HepG2 (cell line): ENCODE results near the gene C6orf136. TPM values are rescaled to one million over a fixed set of nuclear protein-coding genes. Genes with fewer than 3 reads are reported as not detected.

Source experiments
- DMTF1 ChIP-seq: sonication (generic); formaldehyde crosslinking; IDR thresholded peaks from 2 replicates; pipeline ENCODE4 v1.4.0; 2020; ENCODE audit warnings: mild to moderate bottlenecking, missing genetic modification reagents
- FOSL1 ChIP-seq: sonication (generic); formaldehyde crosslinking; IDR thresholded peaks from 2 replicates; pipeline ENCODE4 v1.9.0; 2021; ENCODE audit warnings: missing genetic modification reagents, borderline replicate concordance
- HNF4G ChIP-seq, 2 experiments: sonication (generic) in 1 of 2; formaldehyde crosslinking in 1 of 2; IDR thresholded peaks; 2 replicates each; pipeline versions ENCODE4 v1.4.0 to v1.6.1; 2011 to 2020; ENCODE audit warnings: borderline replicate concordance in 2 of 2, low read depth in 2 of 2, mild to moderate bottlenecking in 2 of 2, low read length in 1 of 2, missing genetic modification reagents in 1 of 2, moderate library complexity in 1 of 2
- KDM6A ChIP-seq: IDR thresholded peaks from 2 replicates; pipeline ENCODE4 v1.6.1; 2016; ENCODE audit warnings: low read depth
- MEF2D ChIP-seq: sonication (generic); formaldehyde crosslinking; IDR thresholded peaks from 2 replicates; pipeline ENCODE4 v1.5.1; 2020; ENCODE audit warnings: mild to moderate bottlenecking, missing genetic modification reagents
- NFYB ChIP-seq: sonication (generic); formaldehyde crosslinking; IDR thresholded peaks from 2 replicates; pipeline ENCODE4 v1.4.0; 2020; ENCODE audit warnings: missing genetic modification reagents
- PHF21A ChIP-seq: sonication (generic); formaldehyde crosslinking; IDR thresholded peaks from 2 replicates; pipeline ENCODE4 v1.5.0; 2020; ENCODE audit warnings: mild to moderate bottlenecking, missing genetic modification reagents
- ZFP36 ChIP-seq: fragments of 150-350 bp; IDR thresholded peaks from 2 replicates; pipeline ENCODE4 v1.6.1; 2018; ENCODE audit warnings: borderline replicate concordance, low read length, low read depth; ENCODE audit not compliant: partially characterized antibody
- ZNF281 ChIP-seq: sonication (generic); formaldehyde crosslinking; IDR thresholded peaks from 2 replicates; pipeline ENCODE4 v1.4.0; 2020; ENCODE audit warnings: missing genetic modification reagents, borderline replicate concordance
- ZNF282 ChIP-seq: fragments of 450-650 bp; IDR thresholded peaks from 2 replicates; pipeline ENCODE4 v1.6.1; 2018; ENCODE audit not compliant: partially characterized antibody
- ZNF343 ChIP-seq: sonication (generic); formaldehyde crosslinking; IDR thresholded peaks from 2 replicates; pipeline ENCODE4 v1.4.0; 2020; ENCODE audit warnings: mild to moderate bottlenecking, missing genetic modification reagents
- ZNF543 ChIP-seq: sonication (generic); formaldehyde crosslinking; IDR thresholded peaks from 2 replicates; pipeline ENCODE4 v1.4.0; 2020; ENCODE audit warnings: mild to moderate bottlenecking, missing genetic modification reagents
- ZNF558 ChIP-seq: sonication (generic); formaldehyde crosslinking; IDR thresholded peaks from 2 replicates; pipeline ENCODE4 v1.9.0; 2022; ENCODE audit warnings: mild to moderate bottlenecking, missing genetic modification reagents, borderline replicate concordance
- ZNF629 ChIP-seq: sonication (generic); formaldehyde crosslinking; conservative IDR thresholded peaks from 2 replicates; pipeline ENCODE4 v1.5.0; 2020; ENCODE audit warnings: missing genetic modification reagents
- ZNF720 ChIP-seq: sonication (generic); formaldehyde crosslinking; IDR thresholded peaks from 2 replicates; pipeline ENCODE4 v1.4.0; 2020; ENCODE audit warnings: missing genetic modification reagents
- ZNF780A ChIP-seq: sonication (generic); formaldehyde crosslinking; IDR thresholded peaks from 2 replicates; pipeline ENCODE4 v1.8.0; 2022; ENCODE audit warnings: mild to moderate bottlenecking, missing genetic modification reagents, moderate library complexity
- polyA plus RNA-seq, 8 experiments: library from polyadenylated mRNA; depleted of rRNA in 3 of 8; stranded (reverse) in 7 of 8; unstranded in 1 of 8; fragments of >200 nt; fragmentation: Illumina TruSeq in 4 of 8; extraction: Trizol in 4 of 8; gene quantifications; 2 replicates each; pipeline versions ENCODE4 v1.2.1 to v1.2.3, GENCODE V29; 2011 to 2016; ENCODE audit warnings: low read depth in 4 of 8, missing spikeins in 1 of 8, mixed read lengths in 1 of 8; ENCODE audit not compliant: insufficient read depth in 1 of 8
- total RNA-seq, 5 experiments: library from RNA; depleted of rRNA; stranded (reverse); fragments of >200 nt; fragmentation: Illumina TruSeq; extraction: Trizol; gene quantifications; 2 replicates each; pipeline ENCODE4 v1.2.3, GENCODE V29; 2016; ENCODE audit warnings: low read depth in 1 of 5
- TF ChIP-seq, protein P1 (sequence below): sonication (generic); formaldehyde crosslinking; IDR thresholded peaks from 2 replicates; pipeline ENCODE4 v1.8.1; 2023; ENCODE audit warnings: mild to moderate bottlenecking, missing genetic modification reagents
- TF ChIP-seq, protein P2 (sequence below): sonication (generic); formaldehyde crosslinking; IDR thresholded peaks from 2 replicates; pipeline ENCODE4 v1.4.0; 2020; ENCODE audit warnings: missing genetic modification reagents, mild to moderate bottlenecking, borderline replicate concordance
- TF ChIP-seq, protein P3 (sequence below): sonication (generic); formaldehyde crosslinking; IDR thresholded peaks from 2 replicates; pipeline ENCODE4 v1.4.0; 2020; ENCODE audit warnings: missing genetic modification reagents

Gene C6orf136
- total and polyA plus RNA-seq, 2 of the 13 experiments (the other 11 are each of a cell fraction or from before 2014, with no cell fraction given), result 12.0 to 26.2 TPM

DNA sequence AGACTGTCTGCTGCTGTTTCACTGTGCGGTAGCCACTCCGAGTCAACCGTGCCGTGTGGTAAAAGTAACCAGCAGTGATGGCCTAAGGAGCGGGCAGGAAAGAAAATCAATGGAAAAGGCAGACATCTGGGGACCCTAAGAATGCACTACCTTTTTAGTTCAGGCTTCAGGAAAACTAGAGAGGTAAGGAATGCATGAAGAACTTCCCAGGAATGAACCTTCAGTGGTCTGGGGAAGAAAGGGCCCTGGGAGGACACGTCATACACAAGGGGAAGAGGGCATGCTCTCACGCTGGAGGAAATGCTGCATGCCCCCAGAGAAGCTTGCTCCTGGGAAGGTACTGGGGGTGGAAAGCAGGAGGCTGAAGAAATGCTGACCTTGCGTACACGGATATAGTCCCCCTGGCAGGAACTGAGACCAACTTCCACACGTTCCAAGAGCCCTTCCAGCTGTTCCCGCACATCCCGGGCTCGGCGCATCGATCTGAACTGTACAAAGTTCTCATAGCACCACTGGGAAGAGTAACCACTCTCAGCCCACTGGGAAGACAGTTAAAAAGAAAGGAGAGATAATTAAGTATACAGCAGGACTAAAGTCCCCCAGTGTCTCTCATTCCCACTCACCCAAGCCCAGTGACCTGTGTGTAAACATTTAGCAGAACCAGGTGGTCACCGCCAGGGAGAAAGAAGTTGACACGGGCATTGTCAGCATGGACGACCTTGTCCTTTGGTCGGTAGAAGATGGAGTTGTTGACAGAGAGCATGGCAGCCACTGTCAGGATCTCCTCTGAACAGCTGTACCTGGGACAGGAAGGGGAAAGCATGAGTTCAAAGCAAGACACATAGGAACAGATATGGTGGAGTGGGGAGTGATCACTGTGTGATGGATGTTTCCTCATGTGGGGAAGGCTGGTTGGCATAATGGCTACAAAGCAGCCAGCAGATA is 8.1 kb downstream of the C6orf136 start (continued):
- TF ChIP-seq, protein P1, sequence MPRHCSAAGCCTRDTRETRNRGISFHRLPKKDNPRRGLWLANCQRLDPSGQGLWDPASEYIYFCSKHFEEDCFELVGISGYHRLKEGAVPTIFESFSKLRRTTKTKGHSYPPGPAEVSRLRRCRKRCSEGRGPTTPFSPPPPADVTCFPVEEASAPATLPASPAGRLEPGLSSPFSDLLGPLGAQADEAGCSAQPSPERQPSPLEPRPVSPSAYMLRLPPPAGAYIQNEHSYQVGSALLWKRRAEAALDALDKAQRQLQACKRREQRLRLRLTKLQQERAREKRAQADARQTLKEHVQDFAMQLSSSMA (CRISPR knock-in tag), result peak; percentile 78
- TF ChIP-seq FOSL1 (CRISPR knock-in tag) (no peak), ZNF282 (no peak), ZNF281 (CRISPR knock-in tag) (no peak; the same call in 1 of the 2 replicates), ZNF343 (CRISPR knock-in tag) (no peak; the same call in 1 of the 2 replicates), DMTF1 (CRISPR knock-in tag) (no peak), ZNF780A (0 out of 2 replicates have a peak, but pooled peaks have one; percentile 48), MEF2D (CRISPR knock-in tag) (peak; percentile 79; the same call in 1 of the 2 replicates), ZNF558 (CRISPR knock-in tag) (0 out of 2 replicates have a peak, but pooled peaks have one; percentile 44), ZNF543 (CRISPR knock-in tag) (no peak), NFYB (no peak), KDM6A (CRISPR knock-in tag) (peak; percentile 91), ZNF629 (CRISPR knock-in tag) (peak; percentile 11; the same call in 1 of the 2 replicates), HNF4G (IDR thresholded peaks at IDR 0.05; ENCODE audit: borderline replicate concordance, low read depth, low read length) (peak; percentile 89), HNF4G (CRISPR knock-in tag; IDR thresholded peaks at IDR 0.05; ENCODE audit: borderline replicate concordance, low read depth) (peak; percentile 97), PHF21A (peak; percentile 97), ZFP36 (no peak), ZNF720 (CRISPR knock-in tag) (no peak)
- TF ChIP-seq, protein P2, sequence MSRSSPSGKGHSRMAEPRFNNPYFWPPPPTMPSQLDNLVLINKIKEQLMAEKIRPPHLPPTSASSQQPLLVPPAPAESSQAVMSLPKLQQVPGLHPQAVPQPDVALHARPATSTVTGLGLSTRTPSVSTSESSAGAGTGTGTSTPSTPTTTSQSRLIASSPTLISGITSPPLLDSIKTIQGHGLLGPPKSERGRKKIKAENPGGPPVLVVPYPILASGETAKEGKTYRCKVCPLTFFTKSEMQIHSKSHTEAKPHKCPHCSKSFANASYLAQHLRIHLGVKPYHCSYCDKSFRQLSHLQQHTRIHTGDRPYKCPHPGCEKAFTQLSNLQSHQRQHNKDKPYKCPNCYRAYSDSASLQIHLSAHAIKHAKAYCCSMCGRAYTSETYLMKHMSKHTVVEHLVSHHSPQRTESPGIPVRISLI, result peak; percentile 76
- TF ChIP-seq, protein P3, sequence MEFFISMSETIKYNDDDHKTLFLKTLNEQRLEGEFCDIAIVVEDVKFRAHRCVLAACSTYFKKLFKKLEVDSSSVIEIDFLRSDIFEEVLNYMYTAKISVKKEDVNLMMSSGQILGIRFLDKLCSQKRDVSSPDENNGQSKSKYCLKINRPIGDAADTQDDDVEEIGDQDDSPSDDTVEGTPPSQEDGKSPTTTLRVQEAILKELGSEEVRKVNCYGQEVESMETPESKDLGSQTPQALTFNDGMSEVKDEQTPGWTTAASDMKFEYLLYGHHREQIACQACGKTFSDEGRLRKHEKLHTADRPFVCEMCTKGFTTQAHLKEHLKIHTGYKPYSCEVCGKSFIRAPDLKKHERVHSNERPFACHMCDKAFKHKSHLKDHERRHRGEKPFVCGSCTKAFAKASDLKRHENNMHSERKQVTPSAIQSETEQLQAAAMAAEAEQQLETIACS, result no peak
